ENCODE results near the gene MRTFB.

Gene MRTFB

GRCh38 chr16:14315683-14316320 is 244.7 kb downstream of the MRTFB start:
- DNase-seq, result no peak

All from NCI-H187 treated with DMSO at 0.1 percent for 48 hours (cell line).